Measurements from ENCODE around the gene ACAP1.
A peak's percentile ranks its signal among the peaks of the same experiment; 100 is the strongest.

ACAP1 gene

DNA sequence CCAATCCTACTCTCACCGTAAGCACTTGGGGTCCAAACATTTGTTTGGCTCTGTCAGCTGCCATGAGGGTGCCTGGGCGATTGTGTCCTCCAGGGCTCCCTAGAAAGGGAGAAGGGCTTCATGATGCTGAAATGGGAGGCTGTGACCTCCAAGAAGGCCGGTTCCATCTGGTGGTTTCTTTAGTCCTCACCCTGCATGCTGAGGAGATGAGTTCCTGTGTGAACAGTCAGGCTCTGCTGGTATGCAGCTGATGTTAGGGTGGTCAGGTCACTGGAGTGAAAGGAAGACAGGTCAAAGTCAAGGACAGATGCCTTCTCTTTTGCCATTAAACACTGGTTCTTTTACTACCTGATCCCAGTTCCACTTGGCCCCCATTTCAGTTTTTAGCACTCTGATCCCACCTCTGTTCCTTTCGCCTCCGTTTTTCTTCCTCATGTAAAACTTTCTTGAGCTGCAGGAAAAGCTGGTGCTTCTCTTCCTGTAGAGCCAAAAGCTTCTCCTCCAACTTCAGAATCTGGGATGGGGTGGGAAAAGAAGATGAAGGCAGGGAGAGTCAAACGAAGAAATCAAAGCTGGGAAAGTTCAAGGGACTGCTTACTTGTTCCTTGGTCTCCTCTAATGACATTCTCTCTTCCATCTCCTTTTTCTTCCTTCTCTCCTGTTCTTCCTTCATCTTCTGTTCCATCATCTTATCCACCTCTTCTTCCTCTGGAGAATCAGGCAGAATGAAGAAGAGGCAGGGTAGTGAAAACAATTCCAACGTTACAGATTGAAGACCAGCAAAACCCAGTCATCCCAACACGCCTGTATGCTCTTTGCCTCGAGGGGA lies 22.2 kb upstream of the ACAP1 start:
- H3K36me3 ChIP-seq: peaks cover 63% of the 10 kb centered on the region
- H3K4me1 ChIP-seq (ENCODE audit: control insufficient read depth in 1 of 2, insufficient read depth in 1 of 2, low read depth in 1 of 2, low read length in 1 of 2): peaks cover 28 to 34% of the 10 kb centered on the region in 2 experiments
- H3K9me3 ChIP-seq: no peaks in the 10 kb centered on the region
- TF ChIP-seq, protein P1, sequence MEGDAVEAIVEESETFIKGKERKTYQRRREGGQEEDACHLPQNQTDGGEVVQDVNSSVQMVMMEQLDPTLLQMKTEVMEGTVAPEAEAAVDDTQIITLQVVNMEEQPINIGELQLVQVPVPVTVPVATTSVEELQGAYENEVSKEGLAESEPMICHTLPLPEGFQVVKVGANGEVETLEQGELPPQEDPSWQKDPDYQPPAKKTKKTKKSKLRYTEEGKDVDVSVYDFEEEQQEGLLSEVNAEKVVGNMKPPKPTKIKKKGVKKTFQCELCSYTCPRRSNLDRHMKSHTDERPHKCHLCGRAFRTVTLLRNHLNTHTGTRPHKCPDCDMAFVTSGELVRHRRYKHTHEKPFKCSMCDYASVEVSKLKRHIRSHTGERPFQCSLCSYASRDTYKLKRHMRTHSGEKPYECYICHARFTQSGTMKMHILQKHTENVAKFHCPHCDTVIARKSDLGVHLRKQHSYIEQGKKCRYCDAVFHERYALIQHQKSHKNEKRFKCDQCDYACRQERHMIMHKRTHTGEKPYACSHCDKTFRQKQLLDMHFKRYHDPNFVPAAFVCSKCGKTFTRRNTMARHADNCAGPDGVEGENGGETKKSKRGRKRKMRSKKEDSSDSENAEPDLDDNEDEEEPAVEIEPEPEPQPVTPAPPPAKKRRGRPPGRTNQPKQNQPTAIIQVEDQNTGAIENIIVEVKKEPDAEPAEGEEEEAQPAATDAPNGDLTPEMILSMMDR (IDR thresholded peaks at IDR 0.05): no peak
- no peaks in the 10 kb centered on the region for H3K27me3 ChIP-seq
- peak overlapping the region; percentile 73 to 86 for H3K4me3 ChIP-seq (ENCODE audit: low read depth in 1 of 2, low read length in 1 of 2)
- H3K27ac ChIP-seq: peak overlapping the region; percentile 99

GRCh38 chr17:7314719-7315569 lies 21.4 kb upstream of the ACAP1 start, which contains the start of gene GPS2:
Gene GPS2, minus strand, starts transcription at chr17:7315360. Its CDS starts 308 bp downstream, at chr17:7315052.
- peak within 1 kb of the TSS; percentile 99 for H3K27ac ChIP-seq
- H3K4me3 ChIP-seq (ENCODE audit: low read depth in 1 of 2, low read length in 1 of 2): peak within 1 kb of the TSS; percentile 73 to 86
- H3K4me1 ChIP-seq (ENCODE audit: control insufficient read depth in 1 of 2, insufficient read depth in 1 of 2, low read depth in 1 of 2, low read length in 1 of 2): peaks cover 21 to 26% of the 10 kb centered on the region in 2 experiments
- H3K36me3 ChIP-seq: peaks cover 59% of the 10 kb centered on the region
- no peaks in the 10 kb centered on the region for H3K27me3 ChIP-seq
- TF ChIP-seq, protein P1 (IDR thresholded peaks at IDR 0.05): peak; percentile 19
- no peaks in the 10 kb centered on the region for H3K9me3 ChIP-seq

- TF ChIP-seq, protein P1 (IDR thresholded peaks at IDR 0.05): peak; percentile 4
- peaks cover 21 to 24% of the 10 kb centered on the region in 2 experiments for H3K4me1 ChIP-seq (ENCODE audit: control insufficient read depth in 1 of 2, insufficient read depth in 1 of 2, low read depth in 1 of 2, low read length in 1 of 2)
- no peaks in the 10 kb centered on the region for H3K27me3 ChIP-seq
- H3K4me3 ChIP-seq (ENCODE audit: low read depth in 1 of 2, low read length in 1 of 2): peak overlapping the region; percentile 73 to 86
- H3K27ac ChIP-seq: peak overlapping the region; percentile 99
- H3K9me3 ChIP-seq: no peaks in the 10 kb centered on the region
- H3K36me3 ChIP-seq: peaks cover 64% of the 10 kb centered on the region
Observed at GRCh38 chr17:7315570-7316235, 20.6 kb upstream of the ACAP1 start.

GRCh38 chr17:7317161-7317803 lies 19.0 kb upstream of the ACAP1 start:
- Histone ChIP-seq H3K4me3 (ENCODE audit: low read depth in 1 of 2, low read length in 1 of 2) (no peak overlapping the region), H3K27ac (peak overlapping the region; percentile 35), H3K27me3 (no peaks in the 10 kb centered on the region), H3K36me3 (peaks cover 65% of the 10 kb centered on the region), H3K4me1 (ENCODE audit: control insufficient read depth in 1 of 2, insufficient read depth in 1 of 2, low read depth in 1 of 2, low read length in 1 of 2) (peaks cover 21 to 24% of the 10 kb centered on the region in 2 experiments), H3K9me3 (no peaks in the 10 kb centered on the region)
- TF ChIP-seq, protein P1 (IDR thresholded peaks at IDR 0.05): no peak

Data from neutrophil (primary cell).